SJSA1 (cell line): ENCODE measurements around the gene SNX24. TPM values are rescaled to one million over a fixed set of nuclear protein-coding genes. Genes with fewer than 3 reads are reported as not detected.

ENCODE experiments used
- DNase-seq, 2 experiments: peaks; one replicate each; pipeline ENCODE4 v3.0.0-alpha.2; 2015 to 2020; ENCODE audit warnings: low spot score in 2 of 2, low read depth in 1 of 2
- H3K27ac ChIP-seq: fragments of 250-450 bp; sonication (Bioruptor Pico); 2 replicates; pipeline ENCODE4 v1.5.1; 2020; ENCODE audit warnings: mild to moderate bottlenecking, moderate library complexity
- H3K27me3 ChIP-seq: fragments of 250-450 bp; sonication (Bioruptor Pico); replicated peaks from 2 replicates; pipeline ENCODE4 v1.5.1; 2020; ENCODE audit warnings: mild to moderate bottlenecking, moderate library complexity
- H3K36me3 ChIP-seq: fragments of 250-450 bp; sonication (Bioruptor Pico); 2 replicates; pipeline ENCODE4 v1.5.1; 2020; ENCODE audit warnings: mild to moderate bottlenecking
- H3K4me1 ChIP-seq: fragments of 250-450 bp; sonication (Bioruptor Pico); replicated peaks from 2 replicates; pipeline ENCODE4 v1.6.1; 2021; ENCODE audit warnings: mild to moderate bottlenecking
- H3K4me3 ChIP-seq: fragments of 250-450 bp; sonication (Bioruptor Pico); 2 replicates; pipeline ENCODE4 v1.5.1; 2020; ENCODE audit warnings: mild to moderate bottlenecking
- H3K9me3 ChIP-seq: fragments of 250-450 bp; sonication (Bioruptor Pico); replicated peaks from 2 replicates; pipeline ENCODE4 v1.5.1; 2020; ENCODE audit warnings: mild to moderate bottlenecking
- total RNA-seq: library from RNA; depleted of rRNA; stranded (reverse); fragments of >200 nt; shearing (Covaris generic); gene quantifications from 2 replicates; pipeline ENCODE4 v1.2.3, GENCODE V29; 2014; rRNA removed

SNX24 gene
- 33.3 and 37.6 TPM in 2 replicates for total RNA-seq

- peaks cover 3% of the 10 kb centered on the region; the same call in 1 of the 2 replicates for H3K9me3 ChIP-seq
- DNase-seq: peak; percentile 86 to 88
- peak within 1 kb of the TSS; percentile 100 for H3K4me3 ChIP-seq
- no peaks in the 10 kb centered on the region for H3K27me3 ChIP-seq
- peaks cover 23% of the 10 kb centered on the region for H3K4me1 ChIP-seq
- peak within 1 kb of the TSS; percentile 95 for H3K27ac ChIP-seq
- peaks cover 11% of the 10 kb centered on the region for H3K36me3 ChIP-seq
These were observed at the start of gene SNX24 for GRCh38 chr5:122845229-122846050. TSS of gene SNX24 (plus strand) at chr5:122845613. CDS start at chr5:122845634, 21 bp downstream.

- H3K9me3 ChIP-seq: no peaks in the 10 kb centered on the region
- DNase-seq: no peak
- no peak overlapping the region for H3K4me3 ChIP-seq
- no peaks in the 10 kb centered on the region for H3K4me1 ChIP-seq
- H3K27ac ChIP-seq: no peak overlapping the region
- H3K27me3 ChIP-seq: no peaks in the 10 kb centered on the region
- peaks cover 36% of the 10 kb centered on the region for H3K36me3 ChIP-seq
These were observed 39.9 kb upstream of the SNX24 start for GRCh38 chr5:122805481-122805880.

- H3K27me3 ChIP-seq: no peaks in the 10 kb centered on the region
- no peaks in the 10 kb centered on the region for H3K9me3 ChIP-seq
- no peaks in the 10 kb centered on the region for H3K4me1 ChIP-seq
- H3K4me3 ChIP-seq: no peak overlapping the region
- H3K27ac ChIP-seq: no peak overlapping the region
- DNase-seq: no peak
- peaks cover 15% of the 10 kb centered on the region; the same call in 1 of the 2 replicates for H3K36me3 ChIP-seq
These were observed 35.0 kb upstream of the SNX24 start for GRCh38 chr5:122810405-122810804.

DNA sequence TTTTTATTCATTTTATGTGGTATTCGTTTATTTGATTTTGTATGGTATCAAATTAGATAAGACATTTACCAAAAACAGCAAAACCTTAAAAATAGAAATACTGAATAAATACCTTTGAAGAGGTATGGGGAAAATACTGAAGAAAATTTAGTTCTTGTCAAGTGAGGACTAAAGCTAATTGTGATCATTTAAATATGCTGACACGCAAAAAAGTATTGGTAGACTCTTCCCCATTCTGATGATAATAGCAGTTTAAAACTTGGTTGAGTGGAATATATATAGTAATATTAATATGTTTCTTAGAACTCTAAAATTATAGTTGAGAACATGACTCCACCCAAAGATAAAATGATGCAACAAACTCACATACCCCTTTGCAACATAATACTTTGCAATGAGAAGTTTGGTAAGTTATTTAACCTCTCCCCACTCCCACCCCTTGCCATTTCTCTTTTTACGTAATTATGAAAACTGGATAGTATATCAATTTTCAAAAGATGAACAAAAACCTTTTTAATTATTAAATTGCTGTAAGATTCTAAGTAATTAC, 30.1 kb upstream of the SNX24 start:
- Histone ChIP-seq H3K4me1 (no peaks in the 10 kb centered on the region), H3K36me3 (peaks cover 15% of the 10 kb centered on the region), H3K4me3 (no peak overlapping the region), H3K27me3 (no peaks in the 10 kb centered on the region), H3K27ac (no peak overlapping the region), H3K9me3 (no peaks in the 10 kb centered on the region)
- DNase-seq: no peak

DNA sequence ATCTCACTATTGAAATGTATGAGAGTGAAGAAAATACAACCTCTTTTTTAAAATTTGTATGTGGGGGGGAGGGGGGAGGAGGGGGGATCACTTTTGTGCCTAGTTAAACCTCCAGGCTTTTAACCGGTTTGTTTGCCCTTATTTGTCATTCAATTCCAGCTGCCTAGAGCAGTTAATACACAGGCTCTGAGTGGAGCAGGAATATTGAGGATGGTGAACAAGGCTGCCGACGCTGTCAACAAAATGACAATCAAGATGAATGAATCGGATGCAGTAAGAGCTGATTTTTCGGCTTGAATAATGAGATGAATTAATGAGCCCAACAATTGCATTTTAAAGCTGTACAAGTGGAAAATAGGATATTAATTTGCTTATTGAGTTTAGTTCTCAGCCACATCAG, 28.7 kb upstream of the SNX24 start:
- H3K9me3 ChIP-seq: no peaks in the 10 kb centered on the region
- H3K4me3 ChIP-seq: no peak overlapping the region
- H3K27me3 ChIP-seq: no peaks in the 10 kb centered on the region
- DNase-seq: no peak
- no peaks in the 10 kb centered on the region for H3K4me1 ChIP-seq
- peaks cover 18% of the 10 kb centered on the region for H3K36me3 ChIP-seq
- H3K27ac ChIP-seq: no peak overlapping the region

- Histone ChIP-seq H3K4me3 (no peak overlapping the region), H3K4me1 (no peaks in the 10 kb centered on the region), H3K9me3 (no peaks in the 10 kb centered on the region), H3K27me3 (no peaks in the 10 kb centered on the region), H3K27ac (no peak overlapping the region), H3K36me3 (peaks cover 19% of the 10 kb centered on the region)
- no peak for DNase-seq
These were observed 13.4 kb upstream of the SNX24 start for GRCh38 chr5:122831984-122832383.

GRCh38 chr5:122835681-122836080, 9.7 kb upstream of the SNX24 start:
- Histone ChIP-seq H3K27me3 (no peaks in the 10 kb centered on the region), H3K4me3 (no peak overlapping the region), H3K27ac (no peak overlapping the region), H3K36me3 (no peaks in the 10 kb centered on the region), H3K9me3 (no peaks in the 10 kb centered on the region), H3K4me1 (no peaks in the 10 kb centered on the region)
- DNase-seq: no peak

DNA sequence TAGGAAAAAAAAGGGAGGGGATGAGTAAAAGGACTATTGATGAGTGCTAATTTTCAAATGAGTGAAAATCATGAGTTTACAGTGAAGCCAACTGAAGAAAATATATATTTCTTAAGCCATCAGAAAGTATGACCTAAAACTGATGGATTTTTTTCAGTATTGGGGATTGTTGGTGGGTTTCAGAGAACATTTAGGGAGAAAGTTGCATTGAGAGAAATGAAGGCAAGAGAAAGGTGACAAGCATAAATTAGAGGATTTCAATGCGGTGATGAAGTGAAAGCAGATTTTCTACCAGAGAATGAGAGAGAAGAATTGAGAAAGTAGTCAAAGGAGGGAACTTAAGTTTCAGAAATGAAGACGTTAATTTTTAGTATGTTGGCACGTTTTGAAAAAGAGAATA, 8.5 kb upstream of the SNX24 start:
- H3K27me3 ChIP-seq: no peaks in the 10 kb centered on the region
- DNase-seq: no peak
- H3K9me3 ChIP-seq: no peaks in the 10 kb centered on the region
- H3K27ac ChIP-seq: no peak overlapping the region
- H3K4me3 ChIP-seq: no peak overlapping the region
- no peaks in the 10 kb centered on the region for H3K36me3 ChIP-seq
- no peaks in the 10 kb centered on the region for H3K4me1 ChIP-seq

DNA sequence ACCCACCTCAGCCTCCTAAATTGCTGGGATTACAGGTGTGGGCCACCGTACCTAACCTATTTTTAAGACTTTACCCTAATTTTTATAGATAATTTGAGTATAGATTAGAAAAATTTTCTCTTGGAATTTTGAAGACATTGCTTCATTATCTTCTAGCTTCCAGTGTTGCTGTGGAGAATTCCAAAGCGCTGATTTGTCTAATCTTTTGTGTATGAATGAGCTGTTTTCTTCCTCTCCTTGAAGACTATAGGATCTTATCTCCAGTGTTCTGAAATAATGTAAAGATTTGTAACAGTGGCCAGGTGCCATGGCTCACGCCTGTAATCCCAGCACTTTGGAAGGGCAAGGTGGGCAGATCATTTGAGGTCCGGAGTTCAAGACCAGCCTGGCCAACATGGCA, 5.7 kb upstream of the SNX24 start:
- H3K4me1 ChIP-seq: peaks cover 8% of the 10 kb centered on the region
- no peaks in the 10 kb centered on the region for H3K27me3 ChIP-seq
- no peak overlapping the region for H3K27ac ChIP-seq
- H3K4me3 ChIP-seq: no peak overlapping the region
- no peaks in the 10 kb centered on the region for H3K9me3 ChIP-seq
- DNase-seq: no peak
- H3K36me3 ChIP-seq: no peaks in the 10 kb centered on the region

DNA sequence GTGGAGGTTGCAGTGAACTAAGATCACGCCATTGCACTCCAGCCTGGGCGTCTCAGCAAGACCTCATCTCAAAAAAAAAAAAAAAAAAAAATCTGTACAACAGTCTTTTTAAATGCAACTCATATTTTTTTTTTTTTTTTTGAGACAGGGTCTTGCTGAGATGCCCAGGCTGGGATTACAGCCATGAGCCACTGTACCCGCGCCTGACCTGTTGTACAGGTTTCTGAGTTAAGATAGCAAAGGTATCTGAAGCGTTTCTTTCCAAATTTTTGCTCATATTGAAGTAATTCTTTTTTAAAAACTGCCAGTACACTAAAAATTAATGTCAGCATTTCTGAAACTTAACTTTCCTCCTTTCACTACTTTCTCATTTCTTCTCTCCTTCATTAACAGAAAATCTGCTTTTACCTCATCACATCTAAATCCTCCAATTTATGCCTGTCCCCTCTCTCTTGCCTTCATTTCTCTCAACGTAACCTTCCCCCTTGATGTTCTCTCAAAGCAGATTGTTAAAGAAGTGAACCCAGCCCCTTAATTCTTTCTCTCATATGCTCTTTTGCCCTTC, 3.3 kb upstream of the SNX24 start:
- Histone ChIP-seq H3K9me3 (peaks cover 3% of the 10 kb centered on the region; the same call in 1 of the 2 replicates), H3K36me3 (peaks cover 10% of the 10 kb centered on the region), H3K4me1 (peaks cover 22% of the 10 kb centered on the region), H3K27me3 (no peaks in the 10 kb centered on the region), H3K27ac (no peak overlapping the region), H3K4me3 (no peak overlapping the region)
- DNase-seq: no peak

- Histone ChIP-seq H3K27me3 (no peaks in the 10 kb centered on the region), H3K27ac (peak overlapping the region; percentile 95), H3K4me1 (peaks cover 23% of the 10 kb centered on the region), H3K4me3 (peak overlapping the region; percentile 100), H3K9me3 (peaks cover 3% of the 10 kb centered on the region; the same call in 1 of the 2 replicates), H3K36me3 (peaks cover 11% of the 10 kb centered on the region)
- no peak for DNase-seq
These were observed 1.1 kb upstream of the SNX24 start for GRCh38 chr5:122844136-122844909.

- H3K27ac ChIP-seq: peak overlapping the region; percentile 95
- peak overlapping the region; percentile 100 for H3K4me3 ChIP-seq
- H3K36me3 ChIP-seq: peaks cover 11% of the 10 kb centered on the region
- H3K27me3 ChIP-seq: no peaks in the 10 kb centered on the region
- peaks cover 3% of the 10 kb centered on the region; the same call in 1 of the 2 replicates for H3K9me3 ChIP-seq
- H3K4me1 ChIP-seq: peaks cover 23% of the 10 kb centered on the region
- DNase-seq: no peak
These were observed 544 bp upstream of the SNX24 start for GRCh38 chr5:122844910-122845228.

GRCh38 chr5:122846051-122846550, 688 bp downstream of the SNX24 start:
- H3K9me3 ChIP-seq: peaks cover 3% of the 10 kb centered on the region; the same call in 1 of the 2 replicates
- peak; percentile 55 to 69 for DNase-seq
- peaks cover 23% of the 10 kb centered on the region for H3K4me1 ChIP-seq
- peaks cover 11% of the 10 kb centered on the region for H3K36me3 ChIP-seq
- no peaks in the 10 kb centered on the region for H3K27me3 ChIP-seq
- peak overlapping the region; percentile 95 for H3K27ac ChIP-seq
- H3K4me3 ChIP-seq: peak overlapping the region; percentile 100
